ENCODE data around the gene PHYHD1. TPM values are rescaled to one million over a fixed set of nuclear protein-coding genes. Genes with fewer than 3 reads are reported as not detected.

Gene PHYHD1
- total and polyA plus RNA-seq, 2 of the 13 experiments (the other 11 are each of a cell fraction or from before 2014, with no cell fraction given) = 10.6 to 25.3 TPM

DNA sequence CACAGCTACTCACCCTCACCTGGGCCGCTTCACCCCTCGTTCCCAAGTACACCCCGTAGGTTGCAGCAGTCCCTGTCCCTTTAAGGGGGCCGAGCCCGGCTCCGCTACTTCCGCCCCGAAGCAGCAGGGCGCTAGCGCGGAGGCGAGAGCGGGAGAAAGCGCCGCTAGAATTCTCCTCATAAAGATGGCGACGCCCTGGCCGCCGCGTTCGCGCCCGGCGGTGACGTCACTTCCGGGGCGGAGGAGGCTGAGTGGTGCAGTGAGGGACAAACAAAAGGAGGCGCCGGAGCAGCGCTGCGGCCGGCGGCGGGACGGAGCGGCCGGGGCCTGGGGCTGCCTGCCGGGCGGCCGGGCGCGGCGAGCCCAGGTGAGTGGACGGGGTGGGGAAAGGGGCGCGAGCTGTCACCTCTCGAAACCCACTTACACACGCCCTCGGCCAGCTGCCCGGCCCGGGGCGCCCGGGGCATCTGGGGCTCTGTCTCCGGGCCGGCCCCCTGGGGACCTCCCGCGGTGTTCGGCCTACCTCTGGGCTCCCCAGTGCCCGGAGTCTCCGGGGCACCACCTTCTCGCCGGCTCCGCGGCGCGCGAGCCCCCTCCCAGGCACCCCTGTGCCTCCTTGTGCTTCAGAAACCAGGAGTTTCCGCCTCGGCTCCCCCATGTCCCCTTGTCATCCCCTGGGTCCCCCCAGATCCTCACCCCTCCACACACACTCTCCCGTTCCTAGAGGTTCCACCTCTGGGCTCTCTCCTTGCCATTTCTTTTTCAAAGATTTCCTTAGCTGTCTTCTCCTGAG lies 38.7 kb upstream of the PHYHD1 start, which contains the start of the genes KYAT1 and LRRC8A (continued):
- TF ChIP-seq RFXAP (CRISPR knock-in tag; IDR thresholded peaks at IDR 0.05; ENCODE audit: borderline replicate concordance) (no peak; the same call in 1 of the 2 replicates), ASH2L (IDR thresholded peaks at IDR 0.05; ENCODE audit: insufficient read length, low read depth, low read length) (peak; percentile 69), FOXK1 (CRISPR knock-in tag; IDR thresholded peaks at IDR 0.05; ENCODE audit: borderline replicate concordance, low read depth) (peak; percentile 62; the same call in 1 of the 2 replicates), ZNF101 (CRISPR knock-in tag; IDR thresholded peaks at IDR 0.05; ENCODE audit: borderline replicate concordance, low read depth) (no peak), AGO2 (optimal IDR thresholded peaks at IDR 0.05; ENCODE audit: low read depth, low read length) (peak; percentile 23), NR2C2 (CRISPR knock-in tag; IDR thresholded peaks at IDR 0.05; ENCODE audit: borderline replicate concordance) (peak; percentile 81), BRCA1 (CRISPR knock-in tag; IDR thresholded peaks at IDR 0.05) (no peak; the same call in 1 of the 2 replicates), CTCF (CRISPR knock-in tag; IDR thresholded peaks at IDR 0.05) (peak; percentile 36), RARG (CRISPR knock-in tag; IDR thresholded peaks at IDR 0.05; ENCODE audit: low read depth) (no peak), PRDM15 (CRISPR knock-in tag; IDR thresholded peaks at IDR 0.05) (peak; percentile 86), RFX5 (IDR thresholded peaks at IDR 0.05; ENCODE audit: low read depth, low read length) (peak; percentile 73), TAF1 (CRISPR knock-in tag; IDR thresholded peaks at IDR 0.05) (peak; percentile 59; the same call in 1 of the 2 replicates), PHF21A (CRISPR knock-in tag; IDR thresholded peaks at IDR 0.05) (peak; percentile 44), MED1 (CRISPR knock-in tag; IDR thresholded peaks at IDR 0.05) (peak; percentile 58; the same call in 1 of the 2 replicates), ZBTB39 (CRISPR knock-in tag; IDR thresholded peaks at IDR 0.05) (0 out of 2 replicates have a peak, but pooled peaks have one; percentile 8), TCF7L2 (IDR thresholded peaks at IDR 0.05; ENCODE audit: low read depth, low read length) (no peak), MATR3 (CRISPR knock-in tag; IDR thresholded peaks at IDR 0.05) (no peak), ZKSCAN8 (CRISPR knock-in tag; IDR thresholded peaks at IDR 0.05; ENCODE audit: borderline replicate concordance) (no peak; the same call in 1 of the 2 replicates), FOXO1 (CRISPR knock-in tag; IDR thresholded peaks at IDR 0.05) (peak; percentile 50; the same call in 1 of the 2 replicates), ZNF670 (CRISPR knock-in tag; IDR thresholded peaks at IDR 0.05; ENCODE audit: borderline replicate concordance) (0 out of 2 replicates have a peak, but pooled peaks have one; percentile 64), AKAP8 (CRISPR knock-in tag; IDR thresholded peaks at IDR 0.05) (0 out of 2 replicates have a peak, but pooled peaks have one; percentile 55), ZNF292 (CRISPR knock-in tag; IDR thresholded peaks at IDR 0.05; ENCODE audit: borderline replicate concordance, low read depth) (no peak)
